ENCODE measurements around the gene NRIP3. TPM values are rescaled to one million over a fixed set of nuclear protein-coding genes. Genes with fewer than 3 reads are reported as not detected.

Gene NRIP3
- total RNA-seq, 1 experiment from 2014 or later: 10.0 TPM

- Mint-ChIP-seq H3K27ac (ENCODE audit: unreplicated experiment) (no peak overlapping the region), H3K4me1 (ENCODE audit: low read depth, unreplicated experiment) (peaks cover 7% of the 10 kb centered on the region), H3K9me3 (ENCODE audit: unreplicated experiment) (no peaks in the 10 kb centered on the region), H3K27me3 (ENCODE audit: insufficient read depth, unreplicated experiment) (no peaks in the 10 kb centered on the region), H3K36me3 (ENCODE audit: insufficient read depth, unreplicated experiment) (no peaks in the 10 kb centered on the region), H3K4me3 (ENCODE audit: unreplicated experiment) (no peak overlapping the region)
- BruUV-seq (replicated peaks): no TSS peak
- CTCF ChIA-PET: no interaction called here
- Histone ChIP-seq H3K9me3 (no peaks in the 10 kb centered on the region; the same call in 1 of the 2 replicates), H3K4me3 (ENCODE audit: low read depth, low read length) (no peak overlapping the region), H3K36me3 (ENCODE audit: control insufficient read depth, insufficient read depth, low read length) (no peaks in the 10 kb centered on the region), H3K27me3 (replicated peaks; ENCODE audit: control insufficient read depth, insufficient read depth, low read length) (no peaks in the 10 kb centered on the region), H3K4me1 (peaks cover 9% of the 10 kb centered on the region)
- POLR2A ChIA-PET: interaction anchor here (0.9 kb wide), 1 partner anchor 68 kb away, joined by 3 read pairs; no protein-coding TSS in a partner anchor
- TF ChIP-seq CTCF (IDR thresholded peaks at IDR 0.05; ENCODE audit: insufficient read depth in 1 of 2, low read depth in 1 of 2, low read length in 1 of 2, severe bottlenecking in 1 of 2, unreplicated experiment in 1 of 2): no peak
- no peak for DNase-seq
- intact Hi-C loops (cut with micrococcal nuclease; ENCODE audit: unreplicated experiment): no loop called here
Measured at GRCh38 chr11:9041747-9042146, 37.9 kb upstream of the NRIP3 start.

GRCh38 chr11:9040410-9040809 is 36.6 kb upstream of the NRIP3 start:
- H3K9me3 Mint-ChIP-seq (ENCODE audit: unreplicated experiment): no peaks in the 10 kb centered on the region
- no peaks in the 10 kb centered on the region; the same call in 1 of the 2 replicates for H3K9me3 ChIP-seq
- H3K36me3 Mint-ChIP-seq (ENCODE audit: insufficient read depth, unreplicated experiment): no peaks in the 10 kb centered on the region
- DNase-seq: no peak
- intact Hi-C loops (cut with micrococcal nuclease; ENCODE audit: unreplicated experiment): no loop called here
- no peak for TF ChIP-seq CTCF (IDR thresholded peaks at IDR 0.05; ENCODE audit: insufficient read depth in 1 of 2, low read depth in 1 of 2, low read length in 1 of 2, severe bottlenecking in 1 of 2, unreplicated experiment in 1 of 2)
- CTCF ChIA-PET: no interaction called here
- H3K4me3 ChIP-seq (ENCODE audit: low read depth, low read length): no peak overlapping the region
- BruUV-seq (replicated peaks): no TSS peak
- H3K27me3 ChIP-seq (replicated peaks; ENCODE audit: control insufficient read depth, insufficient read depth, low read length): no peaks in the 10 kb centered on the region
- POLR2A ChIA-PET: no interaction called here
- H3K4me1 Mint-ChIP-seq (ENCODE audit: low read depth, unreplicated experiment): peaks cover 7% of the 10 kb centered on the region
- H3K36me3 ChIP-seq (ENCODE audit: control insufficient read depth, insufficient read depth, low read length): no peaks in the 10 kb centered on the region
- H3K27me3 Mint-ChIP-seq (ENCODE audit: insufficient read depth, unreplicated experiment): no peaks in the 10 kb centered on the region
- H3K4me3 Mint-ChIP-seq (ENCODE audit: unreplicated experiment): no peak overlapping the region
- H3K4me1 ChIP-seq: peaks cover 9% of the 10 kb centered on the region
- H3K27ac Mint-ChIP-seq (ENCODE audit: unreplicated experiment): no peak overlapping the region

- DNase-seq: no peak
- H3K4me3 ChIP-seq (ENCODE audit: low read depth, low read length): no peak overlapping the region
- peaks cover 7% of the 10 kb centered on the region for H3K4me1 Mint-ChIP-seq (ENCODE audit: low read depth, unreplicated experiment)
- intact Hi-C loops (cut with micrococcal nuclease; ENCODE audit: unreplicated experiment): no loop called here
- H3K9me3 ChIP-seq: no peaks in the 10 kb centered on the region; the same call in 1 of the 2 replicates
- H3K9me3 Mint-ChIP-seq (ENCODE audit: unreplicated experiment): no peaks in the 10 kb centered on the region
- no TSS peak for BruUV-seq (replicated peaks)
- no peaks in the 10 kb centered on the region for H3K27me3 Mint-ChIP-seq (ENCODE audit: insufficient read depth, unreplicated experiment)
- peaks cover 9% of the 10 kb centered on the region for H3K4me1 ChIP-seq
- no peaks in the 10 kb centered on the region for H3K36me3 ChIP-seq (ENCODE audit: control insufficient read depth, insufficient read depth, low read length)
- CTCF ChIA-PET: interaction anchor here (0.6 kb wide), 1 partner anchor 228 kb away, joined by 5 read pairs; no protein-coding TSS in a partner anchor
- no peak for TF ChIP-seq CTCF (IDR thresholded peaks at IDR 0.05; ENCODE audit: insufficient read depth in 1 of 2, low read depth in 1 of 2, low read length in 1 of 2, severe bottlenecking in 1 of 2, unreplicated experiment in 1 of 2)
- no peak overlapping the region for H3K27ac Mint-ChIP-seq (ENCODE audit: unreplicated experiment)
- H3K36me3 Mint-ChIP-seq (ENCODE audit: insufficient read depth, unreplicated experiment): no peaks in the 10 kb centered on the region
- POLR2A ChIA-PET: no interaction called here
- no peaks in the 10 kb centered on the region for H3K27me3 ChIP-seq (replicated peaks; ENCODE audit: control insufficient read depth, insufficient read depth, low read length)
- no peak overlapping the region for H3K4me3 Mint-ChIP-seq (ENCODE audit: unreplicated experiment)
Measured at GRCh38 chr11:9039863-9040262, 36.1 kb upstream of the NRIP3 start.
